Ovary (tissue), 3 donors: ENCODE results near the gene C16orf90.

ENCODE experiments used
- EP300 ChIP-seq: sonication (generic); formaldehyde crosslinking; IDR thresholded peaks from one replicate; pipeline ENCODE4 v1.6.1; 2017; ENCODE audit warnings: antibody characterized with exemption
- TF ChIP-seq, protein P1 (sequence below), 3 donors: fragments of 450-650 bp in 2 of 3; fragments of 200-600 bp in 1 of 3; IDR thresholded peaks; one replicate each; pipeline versions ENCODE4 v1.5.1 to v1.8.0; 2016 to 2022; ENCODE audit warnings: antibody characterized with exemption in 3 of 3, mild to moderate bottlenecking in 1 of 3
- donor health status: DM: no; HTN: no; CAD: no.

DNA sequence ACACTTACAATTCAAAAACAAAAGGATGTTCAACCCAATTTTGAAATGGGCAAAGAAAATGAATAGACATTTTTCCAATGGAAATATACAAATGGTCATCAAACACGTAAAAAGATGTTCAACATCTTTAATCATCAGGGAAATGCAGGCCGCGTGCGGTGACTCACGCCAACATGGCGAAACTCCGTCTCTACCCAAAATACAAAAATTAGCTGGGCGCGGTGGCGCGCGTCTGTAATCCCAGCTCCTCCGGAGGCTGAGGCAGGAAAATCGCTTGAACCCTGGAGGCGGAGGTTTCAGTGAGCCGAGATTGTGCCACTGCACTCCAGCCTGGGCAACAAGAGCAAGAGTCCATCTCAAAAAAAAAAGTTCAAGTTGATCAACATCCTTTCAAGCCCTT, 3.7 kb upstream of the C16orf90 start:
- no peak for TF ChIP-seq EP300
- TF ChIP-seq, protein P1, sequence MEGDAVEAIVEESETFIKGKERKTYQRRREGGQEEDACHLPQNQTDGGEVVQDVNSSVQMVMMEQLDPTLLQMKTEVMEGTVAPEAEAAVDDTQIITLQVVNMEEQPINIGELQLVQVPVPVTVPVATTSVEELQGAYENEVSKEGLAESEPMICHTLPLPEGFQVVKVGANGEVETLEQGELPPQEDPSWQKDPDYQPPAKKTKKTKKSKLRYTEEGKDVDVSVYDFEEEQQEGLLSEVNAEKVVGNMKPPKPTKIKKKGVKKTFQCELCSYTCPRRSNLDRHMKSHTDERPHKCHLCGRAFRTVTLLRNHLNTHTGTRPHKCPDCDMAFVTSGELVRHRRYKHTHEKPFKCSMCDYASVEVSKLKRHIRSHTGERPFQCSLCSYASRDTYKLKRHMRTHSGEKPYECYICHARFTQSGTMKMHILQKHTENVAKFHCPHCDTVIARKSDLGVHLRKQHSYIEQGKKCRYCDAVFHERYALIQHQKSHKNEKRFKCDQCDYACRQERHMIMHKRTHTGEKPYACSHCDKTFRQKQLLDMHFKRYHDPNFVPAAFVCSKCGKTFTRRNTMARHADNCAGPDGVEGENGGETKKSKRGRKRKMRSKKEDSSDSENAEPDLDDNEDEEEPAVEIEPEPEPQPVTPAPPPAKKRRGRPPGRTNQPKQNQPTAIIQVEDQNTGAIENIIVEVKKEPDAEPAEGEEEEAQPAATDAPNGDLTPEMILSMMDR (IDR thresholded peaks at IDR 0.05): no peak
